ENCODE measurements around the gene SAP30BP. TPM values are rescaled to one million over a fixed set of nuclear protein-coding genes. Genes with fewer than 3 reads are reported as not detected.

Gene SAP30BP
- total RNA-seq, 1 donor from 2014 or later = 75.8 TPM

DNA sequence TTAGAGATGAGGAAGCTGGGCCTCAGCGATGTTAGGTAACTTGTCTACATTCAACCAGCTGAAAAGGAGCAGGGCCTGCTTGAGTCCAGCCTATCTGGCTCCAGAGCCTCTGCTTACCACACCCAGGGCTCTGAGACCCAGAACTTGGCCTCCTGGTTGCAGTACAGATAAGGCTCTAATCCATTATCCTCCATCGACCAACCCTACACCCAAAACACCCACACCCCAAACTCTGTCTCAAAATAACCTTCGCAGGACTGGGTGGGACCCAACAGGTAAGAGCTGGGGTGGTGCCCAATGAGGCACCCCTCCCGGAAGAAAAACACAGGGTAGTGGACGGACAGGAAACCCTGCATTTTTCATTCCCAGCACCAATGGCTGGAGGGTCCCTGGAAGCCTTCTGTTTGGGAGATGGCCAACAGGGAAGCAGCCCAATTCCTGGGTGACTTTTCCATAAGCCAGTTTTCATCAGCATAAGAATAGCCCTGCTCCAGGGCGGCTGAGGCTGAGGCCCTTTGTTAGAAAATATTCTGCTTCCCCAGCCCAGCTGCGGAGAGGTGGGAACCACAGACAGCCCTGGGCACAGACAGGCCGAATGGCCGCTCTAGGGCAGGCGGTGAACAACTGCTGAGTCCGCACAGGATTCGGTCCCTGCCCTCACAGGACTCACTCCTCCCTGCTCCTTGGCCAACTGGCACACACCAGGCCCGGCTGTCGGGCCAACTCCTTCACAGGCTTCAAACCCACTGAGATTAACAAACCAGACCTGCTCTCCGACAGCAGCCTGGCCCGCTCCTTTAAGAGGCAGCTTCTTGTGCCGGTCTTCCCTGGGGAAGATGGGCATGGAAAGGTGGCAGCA, 24.1 kb upstream of the SAP30BP start:
- Mint-ChIP-seq H3K4me1 (no peaks in the 10 kb centered on the region), H3K9me3 (no peaks in the 10 kb centered on the region), H3K27ac (no peak overlapping the region), H3K36me3 (no peaks in the 10 kb centered on the region), H3K4me3 (no peak overlapping the region), H3K27me3 (ENCODE audit: insufficient read depth, low read depth) (no peaks in the 10 kb centered on the region)
- Histone ChIP-seq H2AFZ (replicated peaks) (no peak overlapping the region), H3K4me3 (no peak overlapping the region), H3K9ac (peak overlapping the region; percentile 52), H3K79me2 (ENCODE audit: low read depth) (no peaks in the 10 kb centered on the region), H3K4me2 (no peak overlapping the region), H3K4me1 (no peaks in the 10 kb centered on the region), H3K9me3 (ENCODE audit: low read depth) (no peaks in the 10 kb centered on the region), H3K27ac (no peak overlapping the region), H4K20me1 (ENCODE audit: low read depth) (peaks cover 9% of the 10 kb centered on the region), H3F3A (ENCODE audit: low read depth) (no peaks in the 10 kb centered on the region), H3K36me3 (no peaks in the 10 kb centered on the region), H3K27me3 (no peaks in the 10 kb centered on the region)
- no peak for DNase-seq (ENCODE audit: low spot score)
- TF ChIP-seq EZH2phosphoT487 (IDR thresholded peaks at IDR 0.05) (no peak), EZH2 (IDR thresholded peaks at IDR 0.05) (no peak)
- TF ChIP-seq, protein P1, sequence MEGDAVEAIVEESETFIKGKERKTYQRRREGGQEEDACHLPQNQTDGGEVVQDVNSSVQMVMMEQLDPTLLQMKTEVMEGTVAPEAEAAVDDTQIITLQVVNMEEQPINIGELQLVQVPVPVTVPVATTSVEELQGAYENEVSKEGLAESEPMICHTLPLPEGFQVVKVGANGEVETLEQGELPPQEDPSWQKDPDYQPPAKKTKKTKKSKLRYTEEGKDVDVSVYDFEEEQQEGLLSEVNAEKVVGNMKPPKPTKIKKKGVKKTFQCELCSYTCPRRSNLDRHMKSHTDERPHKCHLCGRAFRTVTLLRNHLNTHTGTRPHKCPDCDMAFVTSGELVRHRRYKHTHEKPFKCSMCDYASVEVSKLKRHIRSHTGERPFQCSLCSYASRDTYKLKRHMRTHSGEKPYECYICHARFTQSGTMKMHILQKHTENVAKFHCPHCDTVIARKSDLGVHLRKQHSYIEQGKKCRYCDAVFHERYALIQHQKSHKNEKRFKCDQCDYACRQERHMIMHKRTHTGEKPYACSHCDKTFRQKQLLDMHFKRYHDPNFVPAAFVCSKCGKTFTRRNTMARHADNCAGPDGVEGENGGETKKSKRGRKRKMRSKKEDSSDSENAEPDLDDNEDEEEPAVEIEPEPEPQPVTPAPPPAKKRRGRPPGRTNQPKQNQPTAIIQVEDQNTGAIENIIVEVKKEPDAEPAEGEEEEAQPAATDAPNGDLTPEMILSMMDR (IDR thresholded peaks at IDR 0.05) = no peak

DNA sequence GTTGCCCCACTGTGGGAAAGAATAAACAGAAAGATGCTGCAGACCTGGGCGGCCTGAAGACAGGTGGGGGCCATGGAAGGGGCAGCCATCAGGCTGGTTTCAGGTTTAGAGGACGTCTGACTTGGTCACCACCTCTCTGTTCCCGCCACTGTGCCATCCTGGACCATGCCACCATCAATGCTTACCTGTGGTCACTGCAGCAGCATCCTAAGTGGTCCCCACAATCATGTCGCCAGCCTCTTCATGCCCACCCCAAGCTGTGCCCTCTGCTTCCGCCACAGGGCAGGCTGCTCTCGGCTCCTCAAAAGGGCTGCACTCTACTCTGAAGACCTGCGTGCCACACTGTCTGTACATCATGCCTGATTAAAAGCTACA, 23.5 kb upstream of the SAP30BP start:
- H3K9ac ChIP-seq = peak overlapping the region; percentile 52
- no peak overlapping the region for H2AFZ ChIP-seq (replicated peaks)
- no peak overlapping the region for H3K4me3 ChIP-seq
- Mint-ChIP-seq H3K4me1 (no peaks in the 10 kb centered on the region), H3K9me3 (no peaks in the 10 kb centered on the region), H3K27me3 (ENCODE audit: insufficient read depth, low read depth) (no peaks in the 10 kb centered on the region), H3K4me3 (no peak overlapping the region), H3K36me3 (no peaks in the 10 kb centered on the region), H3K27ac (no peak overlapping the region)
- no peaks in the 10 kb centered on the region for H3K36me3 ChIP-seq
- no peak for TF ChIP-seq EZH2 (IDR thresholded peaks at IDR 0.05)
- TF ChIP-seq, protein P1 (IDR thresholded peaks at IDR 0.05) = no peak
- TF ChIP-seq EZH2phosphoT487 (IDR thresholded peaks at IDR 0.05) = no peak
- no peaks in the 10 kb centered on the region for H3F3A ChIP-seq (ENCODE audit: low read depth)
- no peak for DNase-seq (ENCODE audit: low spot score)
- H3K79me2 ChIP-seq (ENCODE audit: low read depth) = no peaks in the 10 kb centered on the region
- H3K27ac ChIP-seq = no peak overlapping the region
- no peaks in the 10 kb centered on the region for H3K4me1 ChIP-seq
- no peak overlapping the region for H3K4me2 ChIP-seq
- no peaks in the 10 kb centered on the region for H3K9me3 ChIP-seq (ENCODE audit: low read depth)
- peaks cover 12% of the 10 kb centered on the region for H4K20me1 ChIP-seq (ENCODE audit: low read depth)
- H3K27me3 ChIP-seq = no peaks in the 10 kb centered on the region

DNA sequence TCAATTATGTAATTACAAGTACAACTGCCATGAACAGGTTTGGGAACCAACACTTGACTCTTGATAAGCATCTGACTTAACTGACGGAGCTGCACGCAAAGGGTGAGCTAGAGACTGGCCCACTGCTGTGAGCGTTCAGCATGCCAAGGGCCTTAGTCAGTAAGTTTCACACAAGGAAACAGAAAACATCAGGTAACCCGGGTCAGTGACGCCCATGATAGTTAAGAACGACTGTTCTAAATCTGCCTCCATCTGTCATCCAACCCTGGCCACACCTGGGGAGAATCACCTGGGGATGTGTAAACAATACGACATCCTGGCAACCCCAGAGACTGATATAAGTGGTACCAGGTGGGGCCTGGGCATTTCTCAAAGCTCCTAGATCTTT, 21.6 kb upstream of the SAP30BP start:
- no peak overlapping the region for H3K4me3 Mint-ChIP-seq
- Histone ChIP-seq H3K4me1 (no peaks in the 10 kb centered on the region), H3K27me3 (no peaks in the 10 kb centered on the region), H3K79me2 (ENCODE audit: low read depth) (no peaks in the 10 kb centered on the region), H3K27ac (no peak overlapping the region), H3K4me2 (no peak overlapping the region), H3K36me3 (no peaks in the 10 kb centered on the region), H3K4me3 (no peak overlapping the region), H4K20me1 (ENCODE audit: low read depth) (peaks cover 12% of the 10 kb centered on the region), H3F3A (ENCODE audit: low read depth) (no peaks in the 10 kb centered on the region), H2AFZ (replicated peaks) (no peak overlapping the region), H3K9ac (no peak overlapping the region), H3K9me3 (ENCODE audit: low read depth) (no peaks in the 10 kb centered on the region)
- TF ChIP-seq EZH2 (IDR thresholded peaks at IDR 0.05) (no peak), EZH2phosphoT487 (IDR thresholded peaks at IDR 0.05) (no peak)
- TF ChIP-seq, protein P1 (IDR thresholded peaks at IDR 0.05) = no peak
- no peaks in the 10 kb centered on the region for H3K27me3 Mint-ChIP-seq (ENCODE audit: insufficient read depth, low read depth)
- H3K9me3 Mint-ChIP-seq = no peaks in the 10 kb centered on the region
- no peak overlapping the region for H3K27ac Mint-ChIP-seq
- no peak for DNase-seq (ENCODE audit: low spot score)
- H3K36me3 Mint-ChIP-seq = peaks cover 3% of the 10 kb centered on the region
- no peaks in the 10 kb centered on the region for H3K4me1 Mint-ChIP-seq

All from neural progenitor cell (in vitro differentiated cells).